HFFc6 (cell line): ENCODE data around the gene GP1BA. TPM values are rescaled to one million over a fixed set of nuclear protein-coding genes. Genes with fewer than 3 reads are reported as not detected.
"Not testable (repeated sequence)": the region's sequence is repeated elsewhere in the genome, so short reads cannot be mapped to it uniquely, and the experiment has no call there.

Experiments used
- DNase-seq: peaks from one replicate; pipeline ENCODE4 v3.0.0-alpha.2; 2018
- H3K27ac Mint-ChIP-seq: 2 replicates; pipeline ENCODE4 v1.8.0; 2020; ENCODE audit warnings: mild to moderate bottlenecking, mixed read lengths
- H3K27me3 Mint-ChIP-seq: 2 replicates; pipeline ENCODE4 v1.8.0; 2021; ENCODE audit warnings: mild to moderate bottlenecking, moderate library complexity, mixed read lengths; ENCODE audit not compliant: insufficient read depth
- H3K36me3 Mint-ChIP-seq: 2 replicates; pipeline ENCODE4 v1.8.0; 2021; ENCODE audit warnings: low read depth, mixed read lengths
- H3K4me1 Mint-ChIP-seq: 2 replicates; pipeline ENCODE4 v1.8.0; 2020; ENCODE audit warnings: low read depth, mixed read lengths
- H3K4me3 Mint-ChIP-seq: 2 replicates; pipeline ENCODE4 v1.8.0; 2020; ENCODE audit warnings: mild to moderate bottlenecking, moderate library complexity, mixed read lengths
- H3K9me3 Mint-ChIP-seq: 2 replicates; pipeline ENCODE4 v1.8.0; 2020; ENCODE audit warnings: mild to moderate bottlenecking, mixed read lengths
- CTCF ChIP-seq: fragments of 200-600 bp; sonication (generic); IDR thresholded peaks from 2 replicates; pipeline ENCODE4 v1.5.0; 2021; ENCODE audit warnings: antibody characterized with exemption, mild to moderate bottlenecking
- total RNA-seq, 6 experiments: library from RNA; stranded (reverse); fragmentation: NEBNext Ultra II Directional; extraction: Animal tissue kit (Norgen Biotek cat#: 25700); gene quantifications; 2 replicates in 1 of 6; 3 replicates in 5 of 6; pipeline ENCODE4 v1.2.3, GENCODE V29; 2021

GP1BA gene
- total RNA-seq, 6 experiments from 2014 or later = not detected

- Mint-ChIP-seq H3K27me3 (peaks cover 4% of the 10 kb centered on the region), H3K4me1 (no peaks in the 10 kb centered on the region), H3K4me3 (no peak overlapping the region), H3K27ac (no peak overlapping the region), H3K36me3 (no peaks in the 10 kb centered on the region), H3K9me3 (no peaks in the 10 kb centered on the region)
- DNase-seq = peak; percentile 90
- TF ChIP-seq CTCF = peak; percentile 87
Measured at GRCh38 chr17:4908711-4909496, 23.2 kb upstream of the GP1BA start.

GRCh38 chr17:4913994-4914393 is 18.1 kb upstream of the GP1BA start:
- TF ChIP-seq CTCF = no peak
- Mint-ChIP-seq H3K9me3 (no peaks in the 10 kb centered on the region), H3K27me3 (no peaks in the 10 kb centered on the region; the same call in 1 of the 2 replicates), H3K4me1 (no peaks in the 10 kb centered on the region), H3K4me3 (no peak overlapping the region), H3K27ac (no peak overlapping the region), H3K36me3 (no peaks in the 10 kb centered on the region)
- peak; percentile 16 for DNase-seq

- H3K27me3 Mint-ChIP-seq, DNase-seq, H3K4me3 Mint-ChIP-seq, H3K36me3 Mint-ChIP-seq, H3K27ac Mint-ChIP-seq, H3K9me3 Mint-ChIP-seq, H3K4me1 Mint-ChIP-seq: not testable (repeated sequence)
Measured at GRCh38 chr17:4914551-4914950, 17.5 kb upstream of the GP1BA start.

- Mint-ChIP-seq H3K4me3 (peak overlapping the region; percentile 33), H3K27me3 (peaks cover 1% of the 10 kb centered on the region; the same call in 1 of the 2 replicates), H3K27ac (no peak overlapping the region), H3K9me3 (no peaks in the 10 kb centered on the region), H3K4me1 (peaks cover 10% of the 10 kb centered on the region), H3K36me3 (no peaks in the 10 kb centered on the region)
- no peak for DNase-seq
- TF ChIP-seq CTCF = no peak
Measured at GRCh38 chr17:4919511-4920047, 12.5 kb upstream of the GP1BA start.

- Mint-ChIP-seq H3K9me3 (no peaks in the 10 kb centered on the region), H3K27me3 (peaks cover 1% of the 10 kb centered on the region; the same call in 1 of the 2 replicates), H3K4me3 (no peak overlapping the region), H3K27ac (no peak overlapping the region), H3K36me3 (no peaks in the 10 kb centered on the region), H3K4me1 (peaks cover 10% of the 10 kb centered on the region)
- no peak for TF ChIP-seq CTCF
- DNase-seq = no peak
Measured at GRCh38 chr17:4920351-4921048, 11.6 kb upstream of the GP1BA start.

- no peaks in the 10 kb centered on the region for H3K36me3 Mint-ChIP-seq
- H3K27me3 Mint-ChIP-seq = peaks cover 1% of the 10 kb centered on the region; the same call in 1 of the 2 replicates
- no peaks in the 10 kb centered on the region for H3K9me3 Mint-ChIP-seq
- H3K4me1 Mint-ChIP-seq = peaks cover 10% of the 10 kb centered on the region
- DNase-seq = no peak
- no peak for TF ChIP-seq CTCF
- H3K27ac Mint-ChIP-seq = no peak overlapping the region
- H3K4me3 Mint-ChIP-seq = no peak overlapping the region
Measured at GRCh38 chr17:4921320-4921719, 10.8 kb upstream of the GP1BA start.

GRCh38 chr17:4926577-4927335 is 5.3 kb upstream of the GP1BA start:
- H3K27me3 Mint-ChIP-seq, H3K9me3 Mint-ChIP-seq, H3K27ac Mint-ChIP-seq, H3K4me1 Mint-ChIP-seq, DNase-seq, H3K4me3 Mint-ChIP-seq: not testable (repeated sequence)
- H3K36me3 Mint-ChIP-seq = peaks cover 20% of the 10 kb centered on the region; the same call in 1 of the 2 replicates
